Gastrocnemius medialis (tissue), 4 donors: ENCODE results near the gene PDGFD.

ENCODE experiments used
- POLR2A ChIP-seq, 2 donors: fragments of 450-650 bp; IDR thresholded peaks; one replicate each; pipeline ENCODE4 v1.6.1; 2017; ENCODE audit warnings: antibody characterized with exemption in 2 of 2, mild to moderate bottlenecking in 2 of 2, moderate library complexity in 2 of 2
- TF ChIP-seq, protein P1 (sequence below), 5 experiments: fragments of 450-650 bp in 3 of 5; fragments of 200-600 bp in 2 of 5; sonication (generic) in 2 of 5; IDR thresholded peaks in 4 of 5; conservative IDR thresholded peaks in 1 of 5; 1 replicate in 4 of 5; 2 replicates in 1 of 5; pipeline ENCODE4 v1.5.1; 2016 to 2019; ENCODE audit warnings: antibody characterized with exemption in 5 of 5, mild to moderate bottlenecking in 3 of 5, moderate library complexity in 3 of 5

DNA sequence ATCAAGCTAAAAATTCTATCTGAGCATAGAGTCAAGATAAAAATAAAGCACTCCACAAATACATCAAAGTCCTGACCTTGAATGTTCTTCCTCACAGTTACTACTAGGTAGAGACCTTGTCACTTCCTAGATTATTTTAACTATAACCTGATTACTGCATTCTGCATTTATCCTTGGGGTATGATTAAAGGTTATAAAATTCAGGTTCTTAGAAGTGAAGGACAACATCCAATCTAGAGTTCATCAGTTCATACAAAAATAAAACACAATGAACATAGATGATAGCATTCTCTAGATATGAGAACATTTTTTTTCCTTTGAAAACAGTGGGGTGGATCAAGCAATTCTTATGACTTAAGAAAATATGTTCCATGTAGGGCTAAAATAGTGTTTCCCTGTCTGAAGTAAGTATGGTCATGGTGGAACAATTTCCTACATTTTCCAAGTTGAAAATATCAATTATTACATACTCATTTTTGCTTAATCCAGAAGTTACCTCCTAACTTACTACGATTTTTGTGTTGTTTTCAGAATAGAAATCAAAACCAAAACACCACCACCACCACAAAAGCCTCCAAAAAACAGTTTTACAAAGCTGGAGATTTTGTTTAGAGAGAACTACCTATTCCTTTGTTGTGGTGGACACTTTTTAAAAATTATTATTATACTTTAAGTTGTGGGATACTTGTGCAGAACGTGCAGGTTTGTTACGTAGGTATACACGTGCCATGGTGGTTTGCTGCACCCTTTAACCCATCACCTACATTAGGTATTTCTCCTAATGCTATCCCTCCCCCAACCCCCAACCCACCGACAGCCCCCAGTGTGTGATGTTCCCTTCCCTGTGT lies 239.6 kb downstream of the PDGFD start:
- TF ChIP-seq, protein P1, sequence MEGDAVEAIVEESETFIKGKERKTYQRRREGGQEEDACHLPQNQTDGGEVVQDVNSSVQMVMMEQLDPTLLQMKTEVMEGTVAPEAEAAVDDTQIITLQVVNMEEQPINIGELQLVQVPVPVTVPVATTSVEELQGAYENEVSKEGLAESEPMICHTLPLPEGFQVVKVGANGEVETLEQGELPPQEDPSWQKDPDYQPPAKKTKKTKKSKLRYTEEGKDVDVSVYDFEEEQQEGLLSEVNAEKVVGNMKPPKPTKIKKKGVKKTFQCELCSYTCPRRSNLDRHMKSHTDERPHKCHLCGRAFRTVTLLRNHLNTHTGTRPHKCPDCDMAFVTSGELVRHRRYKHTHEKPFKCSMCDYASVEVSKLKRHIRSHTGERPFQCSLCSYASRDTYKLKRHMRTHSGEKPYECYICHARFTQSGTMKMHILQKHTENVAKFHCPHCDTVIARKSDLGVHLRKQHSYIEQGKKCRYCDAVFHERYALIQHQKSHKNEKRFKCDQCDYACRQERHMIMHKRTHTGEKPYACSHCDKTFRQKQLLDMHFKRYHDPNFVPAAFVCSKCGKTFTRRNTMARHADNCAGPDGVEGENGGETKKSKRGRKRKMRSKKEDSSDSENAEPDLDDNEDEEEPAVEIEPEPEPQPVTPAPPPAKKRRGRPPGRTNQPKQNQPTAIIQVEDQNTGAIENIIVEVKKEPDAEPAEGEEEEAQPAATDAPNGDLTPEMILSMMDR (IDR thresholded peaks at IDR 0.05 in 4 of 5, conservative IDR thresholded peaks at IDR 0.05 in 1 of 5), result no peak
- no peak for TF ChIP-seq POLR2A (IDR thresholded peaks at IDR 0.05)
